Stomach (tissue), 4 donors: Measurements from ENCODE around the gene HAT1.

Source experiments
- EP300 ChIP-seq: sonication (generic); formaldehyde crosslinking; IDR thresholded peaks from one replicate; pipeline ENCODE4 v1.6.1; 2017; ENCODE audit warnings: antibody characterized with exemption
- POLR2A ChIP-seq, 4 donors: fragments of 450-650 bp; IDR thresholded peaks; one replicate each; pipeline ENCODE4 v1.6.1; 2016; ENCODE audit warnings: antibody characterized with exemption in 4 of 4, control low read depth in 2 of 4, mild to moderate bottlenecking in 1 of 4, moderate library complexity in 1 of 4
- POLR2AphosphoS5 ChIP-seq, 3 donors: sonication (generic); formaldehyde crosslinking; IDR thresholded peaks; one replicate each; pipeline ENCODE4 v1.6.1; 2016; ENCODE audit warnings: antibody characterized with exemption in 3 of 3
- TF ChIP-seq, protein P1 (sequence below), 7 experiments: fragments of 450-650 bp in 4 of 7; fragments of 200-600 bp in 3 of 7; sonication (generic) in 3 of 7; IDR thresholded peaks; one replicate each; pipeline ENCODE4 v1.5.1; 2016 to 2019; ENCODE audit warnings: antibody characterized with exemption in 7 of 7, control low read depth in 2 of 7, mild to moderate bottlenecking in 1 of 7

GRCh38 chr2:171952276-171952675, 30.0 kb downstream of the HAT1 start:
- TF ChIP-seq, protein P1, sequence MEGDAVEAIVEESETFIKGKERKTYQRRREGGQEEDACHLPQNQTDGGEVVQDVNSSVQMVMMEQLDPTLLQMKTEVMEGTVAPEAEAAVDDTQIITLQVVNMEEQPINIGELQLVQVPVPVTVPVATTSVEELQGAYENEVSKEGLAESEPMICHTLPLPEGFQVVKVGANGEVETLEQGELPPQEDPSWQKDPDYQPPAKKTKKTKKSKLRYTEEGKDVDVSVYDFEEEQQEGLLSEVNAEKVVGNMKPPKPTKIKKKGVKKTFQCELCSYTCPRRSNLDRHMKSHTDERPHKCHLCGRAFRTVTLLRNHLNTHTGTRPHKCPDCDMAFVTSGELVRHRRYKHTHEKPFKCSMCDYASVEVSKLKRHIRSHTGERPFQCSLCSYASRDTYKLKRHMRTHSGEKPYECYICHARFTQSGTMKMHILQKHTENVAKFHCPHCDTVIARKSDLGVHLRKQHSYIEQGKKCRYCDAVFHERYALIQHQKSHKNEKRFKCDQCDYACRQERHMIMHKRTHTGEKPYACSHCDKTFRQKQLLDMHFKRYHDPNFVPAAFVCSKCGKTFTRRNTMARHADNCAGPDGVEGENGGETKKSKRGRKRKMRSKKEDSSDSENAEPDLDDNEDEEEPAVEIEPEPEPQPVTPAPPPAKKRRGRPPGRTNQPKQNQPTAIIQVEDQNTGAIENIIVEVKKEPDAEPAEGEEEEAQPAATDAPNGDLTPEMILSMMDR (IDR thresholded peaks at IDR 0.05): no peak
- no peak for TF ChIP-seq EP300
- no peak for TF ChIP-seq POLR2A (IDR thresholded peaks at IDR 0.05)
- TF ChIP-seq POLR2AphosphoS5 (IDR thresholded peaks at IDR 0.05): no peak
